HEK293 (cell line): ENCODE results near the gene POLR1E.

ENCODE experiments used
- ZFHX2 ChIP-seq: fragments of 450-650 bp; formaldehyde crosslinking; conservative IDR thresholded peaks from 2 replicates; pipeline ENCODE4 v1.5.1; 2016; ENCODE audit warnings: missing biosample characterization, missing genetic modification characterization
- ZNF157 ChIP-seq: fragments of 450-650 bp; formaldehyde crosslinking; IDR thresholded peaks from 2 replicates; pipeline ENCODE4 v1.5.1; 2016; ENCODE audit warnings: missing biosample characterization, missing genetic modification characterization
- ZNF335 ChIP-seq: fragments of 450-650 bp; formaldehyde crosslinking; conservative IDR thresholded peaks from 2 replicates; pipeline ENCODE4 v1.5.1; 2016; ENCODE audit warnings: missing biosample characterization, missing genetic modification characterization
- ZNF366 ChIP-seq: fragments of 450-650 bp; formaldehyde crosslinking; conservative IDR thresholded peaks from 2 replicates; pipeline ENCODE4 v1.5.1; 2016; ENCODE audit warnings: missing biosample characterization, missing genetic modification characterization
- ZNF398 ChIP-seq: fragments of 450-650 bp; formaldehyde crosslinking; IDR thresholded peaks from 2 replicates; pipeline ENCODE4 v1.5.1; 2017; ENCODE audit warnings: missing biosample characterization, missing genetic modification characterization
- ZNF529 ChIP-seq: fragments of 450-650 bp; formaldehyde crosslinking; IDR thresholded peaks from 2 replicates; pipeline ENCODE4 v1.5.1; 2017; ENCODE audit warnings: missing genetic modification characterization, missing biosample characterization; ENCODE audit not compliant: insufficient replicate concordance
- ZNF560 ChIP-seq: fragments of 450-650 bp; formaldehyde crosslinking; IDR thresholded peaks from 2 replicates; pipeline ENCODE4 v1.5.1; 2017; ENCODE audit warnings: missing biosample characterization, missing genetic modification characterization, borderline replicate concordance
- ZNF624 ChIP-seq: fragments of 450-650 bp; formaldehyde crosslinking; IDR thresholded peaks from 2 replicates; pipeline ENCODE4 v1.5.1; 2017; ENCODE audit warnings: missing biosample characterization, missing genetic modification characterization
- ZNF658 ChIP-seq: fragments of 450-650 bp; formaldehyde crosslinking; IDR thresholded peaks from 2 replicates; pipeline ENCODE4; 2016; ENCODE audit warnings: missing biosample characterization, missing genetic modification characterization
- ZNF704 ChIP-seq: fragments of 450-650 bp; formaldehyde crosslinking; IDR thresholded peaks from 2 replicates; pipeline ENCODE4 v1.5.1; 2016; ENCODE audit warnings: missing biosample characterization, missing genetic modification characterization
- TF ChIP-seq, protein P1 (sequence below): fragments of 450-650 bp; formaldehyde crosslinking; IDR thresholded peaks from 2 replicates; pipeline ENCODE4 v1.5.1; 2016; ENCODE audit warnings: missing biosample characterization, missing genetic modification characterization
- TF ChIP-seq, protein P2 (sequence below): fragments of 450-650 bp; formaldehyde crosslinking; IDR thresholded peaks from 2 replicates; pipeline ENCODE4 v1.5.1; 2016; ENCODE audit warnings: missing biosample characterization, missing genetic modification characterization
- TF ChIP-seq, protein P3 (sequence below): fragments of 450-650 bp; formaldehyde crosslinking; IDR thresholded peaks from 2 replicates; pipeline ENCODE4 v1.5.1; 2017; ENCODE audit warnings: missing biosample characterization, missing genetic modification characterization

- TF ChIP-seq ZNF704 (tag by site-specific recombination) (no peak), ZNF529 (tag by site-specific recombination) (no peak), ZNF624 (tag by site-specific recombination) (no peak), ZNF157 (tag by site-specific recombination) (no peak), ZNF560 (tag by site-specific recombination) (no peak), ZFHX2 (tag by site-specific recombination) (no peak), ZNF366 (tag by site-specific recombination) (no peak), ZNF335 (no peak), ZNF658 (tag by site-specific recombination) (no peak), ZNF398 (tag by site-specific recombination) (no peak)
- TF ChIP-seq, protein P1, sequence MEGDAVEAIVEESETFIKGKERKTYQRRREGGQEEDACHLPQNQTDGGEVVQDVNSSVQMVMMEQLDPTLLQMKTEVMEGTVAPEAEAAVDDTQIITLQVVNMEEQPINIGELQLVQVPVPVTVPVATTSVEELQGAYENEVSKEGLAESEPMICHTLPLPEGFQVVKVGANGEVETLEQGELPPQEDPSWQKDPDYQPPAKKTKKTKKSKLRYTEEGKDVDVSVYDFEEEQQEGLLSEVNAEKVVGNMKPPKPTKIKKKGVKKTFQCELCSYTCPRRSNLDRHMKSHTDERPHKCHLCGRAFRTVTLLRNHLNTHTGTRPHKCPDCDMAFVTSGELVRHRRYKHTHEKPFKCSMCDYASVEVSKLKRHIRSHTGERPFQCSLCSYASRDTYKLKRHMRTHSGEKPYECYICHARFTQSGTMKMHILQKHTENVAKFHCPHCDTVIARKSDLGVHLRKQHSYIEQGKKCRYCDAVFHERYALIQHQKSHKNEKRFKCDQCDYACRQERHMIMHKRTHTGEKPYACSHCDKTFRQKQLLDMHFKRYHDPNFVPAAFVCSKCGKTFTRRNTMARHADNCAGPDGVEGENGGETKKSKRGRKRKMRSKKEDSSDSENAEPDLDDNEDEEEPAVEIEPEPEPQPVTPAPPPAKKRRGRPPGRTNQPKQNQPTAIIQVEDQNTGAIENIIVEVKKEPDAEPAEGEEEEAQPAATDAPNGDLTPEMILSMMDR = no peak
- TF ChIP-seq, protein P2, sequence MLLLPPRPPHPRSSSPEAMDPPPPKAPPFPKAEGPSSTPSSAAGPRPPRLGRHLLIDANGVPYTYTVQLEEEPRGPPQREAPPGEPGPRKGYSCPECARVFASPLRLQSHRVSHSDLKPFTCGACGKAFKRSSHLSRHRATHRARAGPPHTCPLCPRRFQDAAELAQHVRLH (tag by site-specific recombination) = no peak
- TF ChIP-seq, protein P3, sequence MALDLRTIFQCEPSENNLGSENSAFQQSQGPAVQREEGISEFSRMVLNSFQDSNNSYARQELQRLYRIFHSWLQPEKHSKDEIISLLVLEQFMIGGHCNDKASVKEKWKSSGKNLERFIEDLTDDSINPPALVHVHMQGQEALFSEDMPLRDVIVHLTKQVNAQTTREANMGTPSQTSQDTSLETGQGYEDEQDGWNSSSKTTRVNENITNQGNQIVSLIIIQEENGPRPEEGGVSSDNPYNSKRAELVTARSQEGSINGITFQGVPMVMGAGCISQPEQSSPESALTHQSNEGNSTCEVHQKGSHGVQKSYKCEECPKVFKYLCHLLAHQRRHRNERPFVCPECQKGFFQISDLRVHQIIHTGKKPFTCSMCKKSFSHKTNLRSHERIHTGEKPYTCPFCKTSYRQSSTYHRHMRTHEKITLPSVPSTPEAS = no peak
Measured at GRCh38 chr9:37523916-37524315, 38.2 kb downstream of the POLR1E start.
